Activated naive CD4-positive, alpha-beta T cell (primary cell): ENCODE measurements around the gene HGF.

ENCODE experiments used
- DNase-seq, 4 experiments: peaks; one replicate each; lab custom pipeline; 2025; lab: John Stamatoyannopoulos, UW

HGF gene

DNA sequence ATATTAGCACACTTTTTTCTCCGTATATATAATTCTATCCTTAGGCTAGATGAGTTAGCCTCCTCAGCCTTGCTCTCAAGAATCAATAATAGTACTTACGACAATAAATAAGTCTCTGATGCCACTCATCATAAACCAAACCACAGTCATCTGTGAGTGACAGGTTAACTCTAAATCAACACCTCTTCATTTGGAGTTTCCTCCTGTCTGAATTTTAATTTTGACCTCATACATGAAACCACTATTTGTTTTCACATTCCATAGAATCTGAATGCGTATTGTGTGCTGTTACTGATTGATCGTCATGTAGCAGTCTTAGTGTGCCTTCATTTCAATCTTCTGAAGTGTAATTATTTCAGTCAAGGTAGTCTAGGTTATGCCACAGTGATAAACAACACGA, 85.8 kb downstream of the HGF start:
- no peak for DNase-seq

DNA sequence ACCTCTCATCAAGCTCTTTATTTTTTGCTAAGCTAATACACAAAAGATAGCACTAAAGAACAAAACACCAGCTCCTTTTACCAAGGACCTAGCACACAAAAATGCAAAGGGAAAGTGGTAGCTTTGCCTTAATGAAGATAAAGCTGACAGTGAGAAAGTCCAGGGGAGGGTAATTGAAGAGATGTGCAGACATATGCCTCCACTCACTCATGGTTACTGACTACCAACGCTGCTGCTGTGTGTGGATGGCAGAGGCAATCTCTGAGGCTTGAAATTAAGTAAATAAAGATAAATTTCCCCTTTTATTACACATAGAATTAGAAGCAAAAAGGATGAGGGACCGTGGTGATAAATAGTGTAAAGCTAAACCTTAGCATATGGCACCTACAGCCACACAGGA, 87.0 kb downstream of the HGF start:
- DNase-seq = no peak

DNA sequence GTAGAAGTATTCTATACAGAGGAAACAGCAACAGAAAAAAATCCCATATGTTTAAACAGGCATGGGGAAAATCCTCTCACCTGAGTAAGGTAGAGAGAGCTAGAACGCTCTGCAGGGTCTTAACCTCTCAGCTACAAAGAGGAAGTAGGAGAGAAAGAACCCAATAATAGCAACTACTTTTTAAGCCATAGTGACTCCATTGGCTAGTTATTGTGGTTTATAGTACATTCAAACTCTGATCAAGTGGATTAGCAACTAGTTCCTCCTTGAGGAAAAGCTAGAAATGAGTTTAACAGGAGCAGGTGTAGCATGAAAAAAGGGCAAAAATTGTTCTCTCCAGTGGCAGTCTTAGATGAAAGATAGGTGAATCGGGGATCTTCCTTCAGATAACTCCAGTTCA, 89.7 kb downstream of the HGF start:
- no peak for DNase-seq

- DNase-seq = no peak
Observed at GRCh38 chr7:81676813-81677212, 93.0 kb downstream of the HGF start.

- DNase-seq = no peak
Observed at GRCh38 chr7:81676105-81676811, 93.6 kb downstream of the HGF start.

DNA sequence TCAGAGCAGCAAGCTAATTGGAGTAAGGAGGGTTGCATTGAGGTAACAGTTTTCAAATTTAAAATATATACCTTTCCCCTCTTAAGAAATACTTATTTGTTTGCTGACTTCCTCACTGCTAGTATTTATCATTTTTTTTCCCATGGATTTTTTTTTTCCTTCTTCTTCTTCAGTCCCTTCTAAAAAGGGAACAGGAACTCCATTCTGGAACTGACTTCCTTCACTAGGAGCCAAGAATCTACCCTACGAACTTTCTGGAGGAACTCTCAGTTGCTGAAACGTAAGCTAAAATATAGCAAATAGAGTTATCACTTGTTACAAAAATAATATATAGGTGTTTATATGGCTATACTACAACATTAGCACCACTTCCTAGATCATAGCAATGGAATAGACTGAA, 95.4 kb downstream of the HGF start:
- no peak for DNase-seq

GRCh38 chr7:81672872-81673271, 97.0 kb downstream of the HGF start:
- no peak for DNase-seq

- DNase-seq = no peak
Observed at GRCh38 chr7:81669476-81670105, 100.3 kb downstream of the HGF start.

GRCh38 chr7:81666209-81666608, 103.6 kb downstream of the HGF start:
- DNase-seq = no peak

- DNase-seq = no peak
Observed at GRCh38 chr7:81665236-81665635, 104.6 kb downstream of the HGF start.

DNA sequence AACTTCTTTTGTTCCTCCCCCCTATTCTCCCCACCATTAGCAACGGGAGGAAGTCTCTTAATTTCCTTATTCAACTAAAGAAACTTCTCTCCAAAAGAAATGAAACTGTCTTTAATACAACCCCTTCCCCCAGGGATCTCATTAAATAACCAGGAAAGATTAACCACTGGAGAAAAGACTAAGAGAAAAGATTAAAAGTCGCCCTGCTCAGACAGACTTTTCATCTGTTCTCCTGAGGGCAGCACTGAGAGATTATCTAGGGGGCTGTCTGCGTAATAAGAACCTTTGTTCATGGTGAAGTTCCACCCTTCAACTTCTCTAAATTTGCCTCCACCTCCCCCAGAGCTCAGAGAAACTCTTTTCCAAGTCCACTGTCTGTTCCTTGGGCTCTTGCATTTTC, 105.5 kb downstream of the HGF start:
- DNase-seq = no peak

- DNase-seq = no peak
Observed at GRCh38 chr7:81662531-81662930, 107.3 kb downstream of the HGF start.

- DNase-seq = no peak
Observed at GRCh38 chr7:81659697-81660395, 110.0 kb downstream of the HGF start.

DNA sequence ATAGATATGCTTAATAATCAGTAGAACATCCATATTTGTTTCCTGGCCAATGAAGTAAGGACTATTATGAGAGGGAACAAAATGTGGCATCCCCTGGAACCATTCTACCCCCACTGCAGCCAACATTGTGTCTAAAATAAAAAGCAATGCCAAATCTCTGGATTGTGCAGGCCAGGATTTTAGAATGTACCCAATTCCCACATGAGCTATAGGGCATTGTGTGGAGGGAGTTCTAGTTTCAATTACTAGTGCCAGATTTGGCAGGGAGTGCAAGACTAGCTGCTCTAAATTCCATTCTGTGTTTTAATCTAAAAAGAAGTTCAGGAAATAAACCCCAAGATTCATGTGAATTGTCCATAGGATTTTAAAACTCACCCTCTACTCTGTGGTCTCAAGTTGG, 112.3 kb downstream of the HGF start:
- DNase-seq = no peak

DNA sequence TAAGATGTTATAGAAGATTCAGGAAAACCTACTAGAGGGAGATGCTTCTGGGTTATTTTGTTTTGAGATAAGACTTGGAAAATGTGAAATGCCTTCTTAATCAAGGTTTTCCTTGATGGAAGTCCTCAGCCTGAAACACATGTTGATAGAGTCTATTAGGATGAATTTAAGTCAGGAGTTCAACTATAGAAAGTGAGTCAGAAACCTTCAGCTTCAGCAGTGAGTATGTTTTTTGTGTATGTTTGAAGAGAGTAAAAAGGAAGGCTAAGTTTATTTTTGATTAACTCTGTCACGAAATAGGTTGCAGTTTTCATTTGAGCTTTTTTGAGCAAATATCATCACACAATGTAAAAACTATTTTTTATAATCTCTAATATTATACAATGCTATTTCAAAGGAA, 114.6 kb downstream of the HGF start:
- no peak for DNase-seq

GRCh38 chr7:81652225-81652624, 117.6 kb downstream of the HGF start:
- no peak for DNase-seq
